NCI-H2171 (cell line): Measurements from ENCODE around the gene VAT1L.

Experiments
- DNase-seq: peaks from one replicate; lab custom pipeline; 2025; lab: John Stamatoyannopoulos, UW

Gene VAT1L

DNA sequence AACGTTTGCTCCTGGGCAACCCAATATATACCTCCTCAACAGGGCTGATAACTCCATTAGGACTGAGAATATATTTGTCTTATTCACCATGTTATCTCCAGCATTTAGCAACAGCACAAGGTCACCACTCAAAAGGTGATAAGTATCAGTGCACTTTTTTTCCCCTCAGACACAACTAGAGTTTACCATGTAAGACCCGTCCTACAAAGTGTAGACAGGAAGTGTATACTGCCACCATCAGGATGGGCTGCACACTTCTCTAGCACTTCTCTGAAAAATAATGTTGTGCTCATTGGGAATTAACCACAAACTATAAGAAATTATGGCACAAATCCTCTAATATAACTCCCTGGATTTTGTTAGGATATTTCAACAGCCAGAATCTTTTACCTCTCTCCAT lies 5.7 kb upstream of the VAT1L start:
- no peak for DNase-seq

DNA sequence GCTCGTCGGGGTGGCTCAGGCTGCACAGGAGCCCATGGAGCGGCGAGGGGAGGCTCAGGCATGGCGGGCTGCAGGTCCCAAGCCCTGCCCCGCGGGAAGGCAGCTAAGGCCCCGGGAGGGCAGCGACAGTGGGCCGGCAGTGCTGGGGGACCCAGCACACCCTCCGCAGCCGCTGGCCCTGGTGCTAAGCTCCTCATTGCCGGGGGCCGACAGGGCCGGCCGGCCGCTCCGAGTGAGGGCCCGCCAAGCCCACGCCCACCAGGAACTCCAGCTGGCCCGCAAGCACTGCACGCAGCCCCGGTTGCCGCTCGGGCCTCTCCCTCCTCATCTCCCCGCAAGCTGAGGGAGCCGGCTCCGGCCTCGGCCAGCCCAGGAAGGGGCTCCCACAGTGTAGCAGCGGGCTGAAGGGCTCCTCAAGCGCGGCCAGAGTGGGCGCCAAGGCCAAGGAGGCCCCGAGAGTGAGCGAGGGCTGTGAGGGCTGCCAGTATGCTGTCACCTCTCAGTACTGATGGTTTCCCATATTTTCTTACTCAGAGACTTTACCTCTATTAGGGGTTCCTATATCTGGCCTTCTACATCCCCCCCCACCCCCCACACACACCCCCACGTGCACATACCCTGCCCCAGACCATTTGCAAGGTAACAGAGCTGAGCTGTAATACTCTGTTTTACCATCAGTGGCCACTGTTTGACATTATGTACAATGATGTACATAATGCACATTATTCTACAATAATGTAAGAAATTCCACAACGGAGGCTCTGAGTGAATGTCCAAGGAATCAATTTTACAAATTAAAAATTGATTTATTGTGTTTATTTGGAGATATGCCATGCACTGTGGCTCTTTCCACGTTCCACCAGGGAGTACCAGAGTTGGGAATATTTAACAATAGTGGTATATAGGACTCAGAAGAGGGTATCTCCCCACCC lies 3.7 kb upstream of the VAT1L start:
- DNase-seq = no peak

GRCh38 chr16:77785373-77785764 lies 3.0 kb upstream of the VAT1L start:
- no peak for DNase-seq

DNA sequence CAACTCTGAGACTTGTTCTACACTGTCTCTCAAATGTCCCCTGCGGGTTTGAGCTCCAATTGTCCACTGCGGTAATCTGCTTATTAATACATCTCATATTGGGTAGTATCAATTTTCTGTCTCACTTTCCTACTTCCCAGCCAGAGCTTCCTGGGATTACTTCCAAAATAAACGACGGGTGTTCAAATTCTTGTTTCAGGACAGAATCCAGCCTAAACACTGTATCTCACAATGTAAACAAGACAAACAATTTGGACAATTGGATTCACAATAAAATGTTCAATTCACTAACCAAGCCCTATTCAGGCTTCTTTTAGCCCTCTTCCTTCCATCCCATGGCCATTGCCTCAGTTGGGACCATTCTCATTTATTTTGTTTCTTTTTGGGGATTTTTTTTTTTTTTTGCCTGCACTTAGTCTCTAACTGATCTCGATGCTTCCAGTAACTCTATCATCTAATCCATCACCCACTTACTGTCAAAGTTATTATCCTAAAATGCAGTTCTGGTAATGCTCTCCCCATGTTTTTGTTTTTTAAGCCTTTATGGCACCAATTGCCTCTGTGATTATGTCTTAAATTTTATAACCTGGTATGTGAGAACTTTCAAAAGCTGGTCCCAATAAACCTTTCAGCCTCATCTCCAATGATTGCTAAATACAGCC lies 2.0 kb upstream of the VAT1L start:
- no peak for DNase-seq

- no peak for DNase-seq
These were observed 912 bp upstream of the VAT1L start for GRCh38 chr16:77787452-77787851.

GRCh38 chr16:77789085-77790008 lies 983 bp downstream of the VAT1L start:
- DNase-seq = no peak

- DNase-seq = no peak
These were observed 1.6 kb downstream of the VAT1L start for GRCh38 chr16:77790009-77790372.

- DNase-seq = no peak
These were observed 2.5 kb downstream of the VAT1L start for GRCh38 chr16:77790912-77791311.

GRCh38 chr16:77793417-77793816 lies 5.1 kb downstream of the VAT1L start:
- DNase-seq = no peak

DNA sequence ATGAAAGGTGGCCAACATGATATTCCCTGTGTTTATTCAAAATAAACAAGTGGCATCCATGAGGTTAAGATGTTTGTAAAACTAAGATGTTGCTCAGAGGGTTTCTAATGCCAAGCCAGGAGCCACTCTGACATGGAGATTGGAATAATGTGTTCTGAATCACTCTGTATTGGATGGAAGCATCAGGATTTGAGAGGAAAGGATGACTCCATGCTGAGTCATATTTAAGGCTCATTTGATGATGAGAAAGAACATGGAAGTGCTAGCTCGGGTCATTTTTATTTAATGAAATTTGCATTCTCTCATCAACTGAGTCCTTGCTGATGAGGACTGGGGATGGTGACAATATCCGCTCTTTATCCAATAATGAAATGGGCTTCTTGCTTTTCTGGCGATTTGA lies 6.2 kb downstream of the VAT1L start:
- DNase-seq = no peak

- no peak for DNase-seq
These were observed 13.5 kb downstream of the VAT1L start for GRCh38 chr16:77801817-77802216.

- DNase-seq = no peak
These were observed 17.0 kb downstream of the VAT1L start for GRCh38 chr16:77805398-77805797.

DNA sequence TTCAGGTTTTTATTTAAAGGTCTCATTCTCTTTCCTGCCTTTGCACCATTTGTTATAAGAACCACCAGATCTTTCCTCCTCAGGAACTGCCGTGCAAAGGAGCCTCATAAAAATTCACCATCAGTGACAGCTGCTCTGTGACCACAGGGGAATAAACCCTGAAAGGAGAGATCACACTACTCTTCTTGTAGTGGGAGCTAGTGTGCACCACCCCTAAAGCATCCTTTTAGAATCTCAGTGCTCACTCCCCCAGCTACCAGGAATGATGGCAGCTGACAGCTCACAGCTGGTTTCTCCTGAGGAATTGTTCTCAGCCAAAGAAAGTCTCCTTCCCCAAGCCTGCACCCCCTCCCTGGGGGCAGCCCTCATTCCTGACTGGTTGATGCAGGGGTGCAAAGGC lies 18.7 kb downstream of the VAT1L start:
- no peak for DNase-seq

GRCh38 chr16:77812856-77813500 lies 24.6 kb downstream of the VAT1L start:
- no peak for DNase-seq

- no peak for DNase-seq
These were observed 27.9 kb downstream of the VAT1L start for GRCh38 chr16:77816293-77816692.

- DNase-seq = no peak
These were observed 32.0 kb downstream of the VAT1L start for GRCh38 chr16:77820340-77820739.

DNA sequence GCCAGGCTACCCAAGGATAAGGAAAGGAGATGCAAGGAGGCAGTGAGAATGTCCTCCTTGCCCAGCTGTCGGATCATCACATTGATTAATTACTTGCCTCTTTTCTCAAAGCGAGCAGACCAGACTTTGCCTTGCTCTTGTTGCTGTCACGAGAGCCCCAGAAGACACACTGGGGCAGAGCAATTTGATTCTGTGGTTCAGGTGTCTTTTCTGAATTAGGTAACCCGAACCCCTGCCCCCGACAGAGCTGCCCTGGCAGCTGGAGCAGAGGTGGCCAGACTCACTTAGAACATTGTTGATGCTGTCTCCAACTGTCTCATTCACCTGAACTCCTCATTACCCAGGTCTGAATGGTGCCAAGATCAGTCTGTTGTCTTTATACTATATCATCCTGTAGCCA lies 34.3 kb downstream of the VAT1L start:
- DNase-seq = no peak

DNA sequence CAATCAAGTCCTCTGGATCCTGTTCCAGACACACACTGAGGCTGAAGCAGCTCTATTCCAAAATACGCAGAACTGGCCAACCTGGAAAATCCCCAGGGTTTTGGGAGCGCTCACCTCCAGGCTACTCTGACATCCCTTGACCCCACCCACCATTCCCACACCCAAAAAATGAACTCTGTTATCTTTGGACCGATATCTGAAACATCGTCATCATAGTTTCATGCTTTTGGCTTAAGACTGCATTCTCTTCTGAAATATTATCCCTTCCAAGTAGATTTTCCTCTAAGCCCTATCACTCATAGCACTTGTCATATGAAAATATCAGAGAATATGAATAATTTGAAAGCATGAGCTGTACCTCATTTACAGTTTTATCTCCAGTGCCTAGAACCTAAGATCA lies 34.7 kb downstream of the VAT1L start:
- no peak for DNase-seq

- DNase-seq = no peak
These were observed 36.8 kb downstream of the VAT1L start for GRCh38 chr16:77825196-77825595.

GRCh38 chr16:77827032-77827431 lies 38.7 kb downstream of the VAT1L start:
- no peak for DNase-seq

- no peak for DNase-seq
These were observed 45.7 kb downstream of the VAT1L start for GRCh38 chr16:77833921-77834634.
